ENCODE results near the gene ARL5B.
"Not testable (repeated sequence)": the region's sequence is repeated elsewhere in the genome, so short reads cannot be mapped to it uniquely, and the experiment has no call there.

ARL5B gene

DNA sequence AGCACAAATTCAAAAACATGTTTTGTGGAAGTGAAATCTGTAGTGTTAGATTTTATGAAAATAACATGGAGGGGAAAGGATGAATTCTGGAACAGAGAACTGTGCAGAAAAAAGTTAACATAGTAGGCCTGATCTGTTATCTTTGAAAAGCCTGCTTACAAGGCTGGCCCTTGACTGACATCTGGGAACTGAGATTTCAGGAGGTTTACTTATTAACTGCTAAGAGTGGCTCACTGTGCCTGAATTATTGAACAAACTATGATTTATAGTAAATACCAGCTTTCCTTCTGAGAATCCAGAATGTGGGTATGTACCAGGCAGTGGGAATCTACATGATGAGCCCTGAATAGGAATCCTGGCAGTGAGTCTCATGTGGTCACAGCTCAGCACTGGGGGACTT is 38.4 kb upstream of the ARL5B start:
- no peak overlapping the region for H3K4me3 ChIP-seq (ENCODE audit: low read depth, low read length)
- no peak for TF ChIP-seq CTCF (IDR thresholded peaks at IDR 0.05; ENCODE audit: low read depth, low read length)
- no peak for DNase-seq (ENCODE audit: low read depth, low spot score)
- in situ Hi-C loops (cut with HindIII; ENCODE audit: low sequenced_read_pairs) = no loop called here

- H3K4me3 ChIP-seq (ENCODE audit: low read depth, low read length); DNase-seq (ENCODE audit: low read depth, low spot score); in situ Hi-C loops (cut with HindIII; ENCODE audit: low sequenced_read_pairs): not testable (repeated sequence)
Observed at GRCh38 chr10:18623671-18624070, 35.6 kb upstream of the ARL5B start.

DNA sequence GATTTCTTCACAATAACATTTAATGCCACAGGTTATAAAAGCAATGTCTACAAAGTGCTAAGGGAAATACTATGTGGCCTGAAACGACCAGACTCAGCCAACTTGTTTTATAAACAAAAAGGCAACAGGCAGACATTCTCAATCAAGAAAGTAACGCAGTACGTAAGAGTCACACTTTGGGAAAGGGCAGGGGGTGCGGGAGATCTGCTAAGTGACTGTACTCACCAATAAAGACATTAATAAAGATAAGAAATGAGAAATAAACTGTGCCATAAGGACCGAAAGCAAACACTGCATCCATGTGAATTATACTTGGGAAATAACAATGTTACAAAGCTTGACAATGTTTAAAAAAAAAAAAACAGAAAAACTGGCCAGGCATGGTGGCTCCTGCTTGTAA is 33.3 kb upstream of the ARL5B start:
- TF ChIP-seq CTCF (IDR thresholded peaks at IDR 0.05; ENCODE audit: low read depth, low read length) = no peak
- no peak overlapping the region for H3K4me3 ChIP-seq (ENCODE audit: low read depth, low read length)
- DNase-seq (ENCODE audit: low read depth, low spot score) = no peak
- in situ Hi-C loops (cut with HindIII; ENCODE audit: low sequenced_read_pairs) = no loop called here

GRCh38 chr10:18627452-18628018 is 31.7 kb upstream of the ARL5B start:
- DNase-seq (ENCODE audit: low read depth, low spot score) = peak; percentile 74
- in situ Hi-C loops (cut with HindIII; ENCODE audit: low sequenced_read_pairs) = not testable (repeated sequence)
- H3K4me3 ChIP-seq (ENCODE audit: low read depth, low read length) = peak overlapping the region; percentile 49

DNA sequence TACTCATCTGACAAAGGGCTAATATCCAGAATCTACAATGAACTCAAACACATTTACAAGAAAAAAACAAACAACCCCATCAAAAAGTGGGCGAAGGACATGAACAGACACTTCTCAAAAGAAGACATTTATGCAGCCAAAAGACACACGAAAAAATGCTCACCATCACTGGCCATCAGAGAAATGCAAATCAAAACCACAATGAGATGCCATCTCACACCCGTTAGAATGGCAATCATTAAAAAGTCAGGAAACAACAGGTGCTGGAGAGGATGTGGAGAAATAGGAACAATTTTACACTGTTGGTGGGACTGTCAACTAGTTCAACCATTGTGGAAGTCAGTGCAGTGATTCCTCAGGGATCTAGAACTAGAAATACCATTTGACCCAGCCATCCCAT is 26.7 kb upstream of the ARL5B start:
- in situ Hi-C loops (cut with HindIII; ENCODE audit: low sequenced_read_pairs); DNase-seq (ENCODE audit: low read depth, low spot score): not testable (repeated sequence)

DNA sequence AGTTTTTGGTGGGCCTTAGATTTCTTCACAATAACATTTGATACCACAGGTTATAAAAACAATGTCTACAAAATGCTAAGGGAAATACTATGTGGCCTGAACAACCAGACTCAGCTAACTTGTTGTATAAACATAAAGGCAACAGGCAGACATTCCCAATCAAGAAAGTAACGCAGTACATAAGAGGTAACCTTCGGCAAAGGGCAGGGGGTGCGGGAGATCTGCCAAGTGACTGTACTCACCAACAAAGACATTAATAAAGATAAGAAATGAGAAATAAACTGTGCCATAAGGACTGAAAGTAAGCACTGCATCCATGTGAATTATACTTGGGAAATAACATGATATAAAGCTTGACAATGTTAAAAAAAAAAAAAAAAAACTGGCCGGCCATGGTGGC is 23.2 kb upstream of the ARL5B start:
- TF ChIP-seq CTCF (IDR thresholded peaks at IDR 0.05; ENCODE audit: low read depth, low read length) = no peak
- no peak for DNase-seq (ENCODE audit: low read depth, low spot score)
- in situ Hi-C loops (cut with HindIII; ENCODE audit: low sequenced_read_pairs) = no loop called here
- no peak overlapping the region for H3K4me3 ChIP-seq (ENCODE audit: low read depth, low read length)

More for the DNA sequence above, 26.7 kb upstream of the ARL5B start:
- H3K4me3 ChIP-seq (ENCODE audit: low read depth, low read length) = not testable (repeated sequence)

DNA sequence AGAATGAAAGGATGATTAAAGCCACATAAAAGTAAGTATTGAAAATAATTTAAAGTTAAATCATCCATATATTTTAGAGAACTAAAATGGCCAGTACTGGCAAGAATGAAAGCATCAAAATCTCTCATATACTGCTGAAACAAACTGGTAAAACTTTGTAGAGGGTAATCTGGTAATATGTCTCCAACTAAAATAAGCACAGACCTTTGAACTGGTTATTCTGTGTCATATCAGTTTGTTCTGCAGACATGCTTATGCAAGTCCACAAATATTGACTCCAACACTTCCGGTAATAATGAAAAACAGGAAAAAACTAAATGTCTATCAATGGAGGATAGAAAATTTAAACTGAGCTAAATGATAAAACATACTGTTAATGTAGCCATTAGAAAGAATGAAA is 21.8 kb upstream of the ARL5B start:
- in situ Hi-C loops (cut with HindIII; ENCODE audit: low sequenced_read_pairs); H3K4me3 ChIP-seq (ENCODE audit: low read depth, low read length); DNase-seq (ENCODE audit: low read depth, low spot score): not testable (repeated sequence)

DNA sequence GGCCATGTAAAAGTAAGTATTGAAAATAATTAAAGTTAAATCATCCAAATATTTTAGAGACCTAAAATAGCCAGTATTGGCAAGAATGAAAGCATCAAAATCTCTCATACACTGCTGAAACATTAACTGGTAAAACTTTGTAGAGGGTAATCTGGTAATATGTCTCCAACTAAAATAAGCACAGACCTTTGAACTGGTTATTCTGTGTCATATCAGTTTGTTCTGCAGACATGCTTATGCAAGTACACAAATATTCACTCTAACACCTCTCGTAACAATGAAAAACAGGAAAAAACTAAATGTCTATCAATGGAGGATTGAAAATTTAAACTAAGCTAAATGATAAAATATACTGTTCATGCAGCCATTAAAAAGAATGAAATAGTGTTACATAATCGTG is 19.5 kb upstream of the ARL5B start:
- H3K4me3 ChIP-seq (ENCODE audit: low read depth, low read length); in situ Hi-C loops (cut with HindIII; ENCODE audit: low sequenced_read_pairs); DNase-seq (ENCODE audit: low read depth, low spot score): not testable (repeated sequence)

DNA sequence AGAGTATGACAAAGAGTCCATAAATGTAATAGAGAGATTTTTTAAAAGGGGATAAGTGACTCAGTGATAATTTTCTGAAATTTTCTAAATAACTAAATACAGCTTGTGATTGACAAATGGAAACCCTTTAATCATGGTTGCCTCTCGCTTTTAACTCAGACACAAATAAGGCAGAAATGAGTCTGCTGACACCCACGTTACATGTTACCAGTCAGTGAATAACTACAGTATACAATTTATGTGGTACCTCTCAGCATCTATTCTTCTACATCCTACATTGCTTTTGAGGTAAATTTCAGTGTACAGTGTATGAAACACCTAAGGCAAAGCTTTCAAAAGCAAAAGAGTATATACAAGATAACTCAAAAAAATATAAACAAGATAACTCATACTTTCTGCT is 12.1 kb upstream of the ARL5B start:
- no peak for TF ChIP-seq CTCF (IDR thresholded peaks at IDR 0.05; ENCODE audit: low read depth, low read length)
- no peak for DNase-seq (ENCODE audit: low read depth, low spot score)
- no peak overlapping the region for H3K4me3 ChIP-seq (ENCODE audit: low read depth, low read length)
- in situ Hi-C loops (cut with HindIII; ENCODE audit: low sequenced_read_pairs) = no loop called here

All from astrocyte of the spinal cord (primary cell).